GM21390 (cell line): ENCODE data around the gene CHN2.
"Not testable (repeated sequence)": the region's sequence is repeated elsewhere in the genome, so short reads cannot be mapped to it uniquely, and the experiment has no call there.

ENCODE experiments used
- ATAC-seq: cut with Tn5 transposase; IDR thresholded peaks from one replicate; pipeline ENCODE4 v1.9.1; 2021; ENCODE audit not compliant: unreplicated experiment

CHN2 gene

DNA sequence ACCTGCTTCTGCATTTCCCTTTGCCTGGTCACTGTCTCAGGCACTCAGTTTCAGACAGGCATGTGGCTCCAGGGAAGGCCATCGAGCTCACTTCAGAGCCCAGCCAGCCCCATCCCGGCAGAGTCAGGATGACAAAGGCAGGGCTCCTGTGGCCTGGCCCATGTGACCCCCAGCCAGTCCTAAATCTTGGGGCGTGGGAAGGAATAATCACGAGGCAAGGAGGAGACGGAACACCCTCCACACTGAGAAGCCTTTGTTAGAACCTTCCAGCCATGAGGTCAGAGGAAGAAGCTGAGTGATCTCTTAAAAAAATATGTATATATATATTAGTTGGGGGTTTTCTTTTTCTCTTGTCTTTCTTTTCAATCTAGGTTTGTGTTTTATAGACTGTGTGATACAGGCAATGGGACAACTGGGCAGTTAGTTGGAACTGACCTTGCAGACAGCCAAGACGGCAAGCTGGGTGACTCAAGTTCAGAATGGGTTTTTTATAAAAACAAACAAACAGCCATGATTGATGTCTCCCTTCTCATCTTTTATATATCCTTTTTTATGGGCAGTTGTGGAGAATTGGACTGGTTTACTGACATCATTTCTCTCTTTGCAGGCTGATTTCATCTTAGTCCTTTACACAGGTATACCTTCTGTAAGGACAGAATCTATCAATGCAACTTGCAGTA is 60.8 kb downstream of the CHN2 start:
- no peak for ATAC-seq

DNA sequence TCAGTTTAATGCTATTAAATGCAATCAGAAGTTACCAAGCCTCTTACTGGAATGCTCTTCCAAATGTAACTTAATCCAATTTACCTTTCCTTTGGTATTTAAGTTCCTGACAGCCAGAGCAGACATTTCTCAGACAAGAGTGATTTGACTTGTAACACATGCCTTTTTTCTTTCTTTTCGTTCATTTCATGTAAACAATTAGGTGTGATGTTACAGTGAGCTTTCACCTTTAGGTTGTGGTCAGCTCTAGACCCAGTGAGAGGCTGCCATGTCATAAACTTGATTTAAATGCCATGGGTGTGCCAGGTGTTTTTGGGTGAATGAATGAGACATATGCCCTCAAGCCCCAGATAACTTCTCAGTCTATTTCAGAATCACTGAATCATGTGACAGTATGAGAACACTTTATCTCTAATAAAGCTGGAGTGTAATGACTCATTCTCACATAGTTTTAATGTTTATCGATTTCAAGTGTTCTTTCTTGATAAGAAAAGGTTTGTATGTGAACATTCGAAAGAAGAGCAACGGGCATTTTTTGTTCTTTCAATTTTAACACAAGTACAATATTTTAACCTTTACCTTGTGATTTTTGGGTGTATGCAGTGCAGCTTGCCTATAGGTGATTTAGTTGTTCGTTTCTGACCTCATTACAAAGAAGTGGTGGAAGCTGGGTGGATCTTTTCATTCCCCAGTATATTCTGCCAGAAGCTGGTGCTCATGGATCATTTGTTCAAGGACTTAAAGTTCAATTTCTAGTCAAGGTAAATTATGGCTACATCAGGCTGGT is 61.5 kb downstream of the CHN2 start:
- no peak for ATAC-seq

DNA sequence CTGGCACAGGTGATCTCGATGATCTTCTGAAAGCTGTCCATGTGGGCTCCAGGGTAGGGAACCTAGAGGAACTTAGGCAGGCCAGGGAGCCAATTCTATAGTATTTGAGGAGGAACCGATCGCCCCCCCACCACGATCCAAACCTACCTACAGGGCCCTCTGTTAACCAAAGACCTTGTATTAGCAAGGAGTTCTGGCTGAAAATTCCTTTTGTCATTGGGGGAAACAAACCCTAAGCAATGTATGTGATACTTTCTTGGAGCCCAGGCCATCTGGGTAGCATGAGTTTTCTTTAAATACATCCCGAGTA is 62.1 kb downstream of the CHN2 start:
- no peak for ATAC-seq

DNA sequence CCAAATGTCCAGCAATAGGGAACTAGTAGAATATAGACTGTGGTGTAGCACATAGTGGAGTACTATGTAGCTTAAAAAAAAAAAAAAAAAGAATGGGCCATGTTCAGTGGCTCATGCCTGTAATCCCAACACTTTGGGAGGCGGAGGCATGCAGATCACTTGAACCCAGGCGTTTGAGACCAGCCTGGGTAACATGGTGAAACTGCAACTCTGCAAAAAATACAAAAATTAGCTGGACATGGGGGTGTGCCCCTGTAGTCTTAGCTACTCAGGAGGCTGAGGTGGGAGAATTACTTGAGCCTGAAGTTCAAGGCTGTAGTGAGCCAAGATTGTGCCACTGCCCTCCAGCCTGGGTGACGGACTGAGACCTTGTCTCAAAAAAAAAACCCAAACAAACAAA is 64.4 kb downstream of the CHN2 start:
- no peak for ATAC-seq

DNA sequence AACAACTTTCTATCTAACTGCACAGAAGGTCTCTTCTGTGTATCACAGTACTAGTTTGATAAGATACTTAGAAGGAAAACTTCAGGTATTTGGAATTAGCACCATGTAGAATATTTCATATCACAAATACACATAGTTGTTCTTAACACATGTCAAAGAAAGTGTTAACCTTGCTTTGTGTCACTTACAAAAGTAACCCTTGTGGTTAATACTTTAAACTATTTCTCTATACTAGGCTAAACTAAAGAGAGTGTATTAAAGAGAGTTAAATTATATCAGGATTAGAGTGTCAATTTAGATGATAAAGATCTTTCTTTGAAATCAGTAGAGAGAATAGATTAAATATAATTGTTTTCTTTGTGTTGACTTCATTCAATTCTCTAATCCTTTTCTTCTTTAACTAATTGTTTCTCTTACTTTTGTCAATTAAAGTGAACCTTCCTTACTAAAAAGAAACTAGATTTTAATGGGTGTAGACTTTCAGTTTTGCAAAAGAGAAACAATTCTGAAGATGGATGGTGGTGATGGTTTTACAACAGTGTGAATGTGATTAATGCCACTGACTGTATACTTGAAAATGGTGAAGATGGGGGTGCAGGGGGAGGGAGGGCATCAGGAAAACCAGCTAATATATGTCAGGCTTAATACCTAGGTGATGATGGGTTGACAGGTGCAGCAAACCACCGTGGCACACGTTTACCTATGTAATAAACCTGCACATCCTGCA is 67.8 kb downstream of the CHN2 start:
- ATAC-seq, result no peak

DNA sequence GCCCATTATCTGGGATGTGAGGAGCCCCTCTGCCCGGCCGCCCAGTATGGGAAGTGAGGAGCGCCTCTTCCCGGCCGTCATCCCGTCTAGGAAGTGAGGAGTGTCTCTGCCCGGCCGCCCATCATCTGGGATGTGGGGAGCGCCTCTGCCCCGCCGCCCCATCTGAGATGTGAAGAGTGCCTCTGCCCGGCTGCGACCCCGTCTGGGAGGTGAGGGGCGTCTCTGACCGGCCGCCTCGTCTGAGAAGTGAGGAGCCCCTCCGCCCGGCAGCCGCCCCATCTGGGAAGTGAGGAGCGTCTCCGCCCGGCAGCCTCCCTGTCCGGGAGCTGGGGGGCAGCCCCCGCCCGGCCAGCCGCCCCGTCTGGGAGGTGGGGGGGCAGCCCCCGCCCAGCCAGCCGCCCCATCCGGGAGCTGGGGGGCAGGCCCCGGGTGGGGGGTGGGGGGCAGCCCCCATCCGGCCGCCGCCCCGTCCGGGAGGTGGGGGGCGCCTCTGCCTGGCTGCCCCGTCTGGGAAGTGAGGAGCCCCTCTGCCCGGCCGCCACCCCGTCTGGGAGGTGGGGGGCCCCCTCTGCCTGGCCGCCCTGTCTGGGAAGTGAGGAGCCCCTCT is 69.1 kb downstream of the CHN2 start:
- ATAC-seq, result not testable (repeated sequence)

DNA sequence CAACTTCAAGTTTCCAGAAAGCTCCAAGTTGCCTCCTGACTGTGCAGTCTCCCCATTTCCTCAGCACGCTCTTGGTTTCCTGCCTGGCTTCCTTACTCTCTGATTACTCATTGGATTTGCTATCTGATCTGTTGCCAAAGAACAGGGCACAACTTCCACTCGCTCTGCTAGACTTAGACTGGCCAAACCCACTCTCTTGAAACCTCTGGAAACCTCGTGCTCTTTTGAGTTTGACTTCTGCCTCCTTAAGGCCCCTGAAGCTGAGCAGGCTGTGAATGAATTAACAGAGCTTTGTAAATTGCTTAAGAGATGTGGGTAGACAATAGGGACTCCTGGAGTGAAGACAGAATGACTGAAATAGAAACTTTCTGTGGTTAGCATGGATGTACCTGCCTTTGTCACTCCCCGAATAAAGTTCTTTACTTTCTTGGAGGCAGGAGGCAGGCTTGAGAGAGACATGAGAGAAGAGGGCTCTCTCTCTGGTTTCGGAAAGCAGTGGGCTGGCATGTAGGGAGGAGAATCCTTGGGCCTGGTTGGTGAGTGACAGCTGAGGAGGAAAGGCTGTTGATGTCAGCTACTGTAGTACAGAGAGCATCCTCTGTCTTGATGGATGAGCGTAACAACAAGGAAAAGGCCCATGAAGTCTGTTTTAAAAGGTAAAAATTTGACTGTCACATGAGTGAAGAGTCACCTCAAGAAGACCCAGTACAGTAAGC is 70.8 kb downstream of the CHN2 start:
- ATAC-seq, result no peak

DNA sequence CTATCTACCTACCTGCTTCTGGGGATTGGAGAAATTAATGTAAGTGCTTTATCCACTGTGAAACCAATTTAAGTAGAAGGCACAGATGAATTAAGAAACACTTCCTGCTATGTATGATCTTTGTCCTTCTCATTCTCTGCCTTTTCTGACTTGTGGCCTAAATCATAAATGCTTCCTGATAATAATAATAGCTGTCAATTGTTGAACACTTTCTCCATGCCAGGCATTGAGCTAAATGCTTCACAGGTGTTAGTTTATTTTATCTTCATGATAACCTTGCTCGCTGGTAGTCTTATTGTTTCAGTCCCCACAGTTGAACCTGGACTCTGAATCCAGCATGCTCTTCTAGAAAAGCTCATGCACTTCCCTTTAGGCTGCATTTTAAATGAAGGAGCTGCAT is 75.4 kb downstream of the CHN2 start:
- no peak for ATAC-seq

DNA sequence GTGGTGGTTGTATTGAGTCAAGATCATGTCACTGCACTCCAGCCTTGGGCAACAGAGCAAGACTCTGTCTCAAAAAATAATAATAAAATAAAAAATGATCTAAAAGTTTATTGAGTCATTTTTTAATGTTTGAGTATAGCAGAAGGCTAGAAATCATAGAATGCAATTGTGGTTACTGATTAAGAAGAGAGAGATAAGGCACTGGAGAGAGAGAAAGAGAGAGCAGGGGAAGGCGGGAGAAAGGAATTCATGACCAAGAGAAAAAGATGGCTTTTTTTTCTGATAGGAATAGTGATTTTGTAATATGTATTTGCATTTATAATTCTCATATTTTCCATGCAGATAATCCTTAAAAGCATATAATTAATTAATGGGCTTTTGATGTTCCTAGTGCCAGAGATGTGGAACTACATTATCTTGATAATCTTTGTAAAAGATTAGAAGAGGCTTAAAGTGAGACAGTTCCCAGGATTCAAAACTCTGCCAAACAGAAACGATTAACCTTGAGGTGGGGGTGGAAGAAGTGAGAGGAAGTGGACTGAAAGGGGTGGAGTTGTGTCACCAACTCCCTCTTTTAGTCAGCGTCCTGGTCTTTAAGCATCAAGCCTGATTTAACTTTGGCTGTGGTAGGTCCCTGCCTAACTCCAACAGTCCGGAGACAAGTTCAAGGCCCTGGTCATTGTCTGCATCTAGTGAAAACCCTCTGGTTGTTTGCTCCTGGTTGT is 76.2 kb downstream of the CHN2 start:
- ATAC-seq, result no peak

DNA sequence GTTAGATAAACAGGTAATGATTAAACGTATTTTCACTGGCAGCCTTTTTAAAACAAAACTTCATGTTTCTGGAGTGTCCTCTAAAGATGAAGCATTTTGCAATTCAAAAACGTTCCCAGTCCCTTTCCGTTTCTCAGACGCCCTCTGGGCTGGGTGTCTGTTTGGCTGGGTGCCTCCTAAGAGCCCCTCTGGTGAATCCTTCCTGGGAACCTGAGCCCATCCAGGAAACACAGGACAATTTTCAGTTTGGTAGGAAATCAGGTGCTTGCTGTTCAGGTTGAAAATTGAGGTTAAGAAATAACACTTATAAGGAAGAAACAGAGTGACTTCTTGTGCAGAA is 76.7 kb downstream of the CHN2 start:
- no peak for ATAC-seq

DNA sequence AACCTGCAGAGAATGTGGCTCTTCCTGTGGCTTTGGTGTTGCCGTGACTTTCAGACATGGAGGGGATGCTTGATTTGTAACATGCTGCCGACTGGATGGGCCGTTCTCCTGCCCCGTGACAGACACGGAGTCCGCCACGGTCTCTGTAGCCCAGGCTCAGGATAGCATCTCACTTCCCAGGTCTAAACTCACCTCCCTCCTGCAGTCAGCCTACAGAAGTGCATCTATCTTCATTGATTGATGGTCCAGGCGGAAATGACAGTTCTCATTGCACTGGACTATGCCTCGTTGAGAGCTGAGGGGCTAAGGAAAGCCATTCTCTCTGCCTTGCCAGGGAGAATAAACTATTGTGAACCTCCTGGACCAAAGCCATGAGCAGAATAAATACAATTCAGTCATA is 77.5 kb downstream of the CHN2 start:
- no peak for ATAC-seq

DNA sequence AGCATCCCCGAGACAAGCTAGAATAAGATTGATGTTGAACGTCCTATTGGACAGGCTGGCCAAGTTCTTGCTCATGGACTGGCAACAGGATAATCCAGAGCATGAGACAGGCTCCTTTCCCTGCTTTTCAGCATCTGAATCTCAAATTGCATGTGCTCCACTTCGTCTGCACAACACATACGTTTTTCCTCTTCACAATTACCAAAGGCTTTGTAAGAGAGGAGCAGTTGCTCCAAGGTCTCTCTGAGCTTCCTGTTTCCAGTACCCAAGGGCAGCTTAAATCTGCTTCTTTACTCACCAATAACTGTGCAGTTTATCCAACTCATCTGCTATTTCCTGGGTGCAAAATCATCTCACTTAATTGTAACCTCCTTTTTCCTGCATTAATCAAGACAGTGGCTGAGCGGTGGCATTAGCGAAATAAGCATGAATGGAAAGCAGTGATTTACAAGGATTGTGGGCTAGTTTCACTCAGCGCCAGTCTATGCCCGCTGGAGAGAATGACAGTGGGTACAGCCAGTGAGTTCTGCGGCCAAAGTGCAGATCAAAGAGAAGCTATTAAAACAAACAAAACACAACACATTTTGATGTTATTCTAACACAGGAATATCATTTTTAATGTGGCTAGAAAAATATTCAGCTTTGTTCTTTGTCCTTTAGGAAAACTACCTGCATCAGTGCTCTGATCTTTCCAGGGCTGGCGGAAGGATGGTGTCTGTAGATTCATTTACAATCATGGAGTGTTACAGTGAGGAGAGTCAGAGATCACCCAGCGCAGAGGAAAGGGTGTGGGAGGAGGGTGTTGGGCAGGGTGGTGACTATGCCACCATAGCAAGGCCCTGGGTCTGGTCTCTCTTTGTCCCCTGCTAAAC is 79.8 kb downstream of the CHN2 start:
- ATAC-seq, result no peak

DNA sequence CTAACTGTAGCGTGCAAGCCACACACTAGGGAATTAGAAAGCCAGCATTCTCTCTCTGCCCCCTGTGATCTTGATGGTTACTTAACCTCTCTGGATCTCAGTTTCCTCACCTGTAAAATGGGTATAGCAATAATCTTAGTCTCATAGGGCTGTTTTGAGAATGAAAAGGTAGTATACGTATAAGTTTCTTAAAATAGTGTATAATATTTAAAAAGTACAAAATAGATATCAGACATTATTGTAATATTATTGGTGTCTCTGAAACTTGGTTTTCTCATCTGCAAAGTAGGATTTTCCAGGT is 80.4 kb downstream of the CHN2 start:
- no peak for ATAC-seq

DNA sequence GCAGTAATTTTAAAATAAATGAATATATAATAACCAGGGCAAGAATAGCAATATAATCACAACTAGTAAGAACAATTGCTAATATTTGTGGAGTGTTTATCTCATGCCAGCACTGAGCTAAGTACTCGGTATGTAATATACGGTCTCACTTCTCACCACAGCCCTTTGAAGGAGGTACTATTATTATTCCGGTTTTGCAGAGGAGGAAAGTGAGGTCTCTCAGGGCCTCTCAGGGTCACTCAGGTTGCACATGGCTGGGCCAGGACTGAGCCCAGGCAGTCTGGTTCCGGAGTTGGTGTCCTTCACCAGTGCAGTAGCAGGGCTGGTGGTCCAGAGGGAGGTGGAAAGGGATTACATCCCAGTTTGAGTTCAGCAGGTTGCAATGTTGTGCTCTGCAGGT is 80.9 kb downstream of the CHN2 start:
- ATAC-seq, result no peak

DNA sequence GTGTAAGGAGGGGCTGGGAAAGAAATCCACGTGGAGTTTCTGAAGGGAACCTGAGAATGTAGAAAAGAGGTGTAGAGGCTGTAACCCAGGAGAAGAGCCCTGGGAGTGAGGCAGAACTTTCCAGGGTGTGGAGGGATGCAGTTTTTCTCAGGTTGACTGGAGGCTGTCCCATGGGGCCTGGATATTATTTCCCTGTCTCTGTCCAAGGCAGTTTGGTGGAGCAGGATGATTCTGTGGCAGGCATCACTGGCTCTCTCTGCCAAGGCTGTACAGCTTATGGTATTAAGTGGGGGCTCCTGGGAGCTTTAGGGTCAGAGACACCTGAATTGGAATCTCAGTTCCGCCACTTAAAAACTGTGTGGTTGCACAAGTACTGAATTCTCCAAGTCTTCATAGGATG is 81.6 kb downstream of the CHN2 start:
- ATAC-seq, result no peak

DNA sequence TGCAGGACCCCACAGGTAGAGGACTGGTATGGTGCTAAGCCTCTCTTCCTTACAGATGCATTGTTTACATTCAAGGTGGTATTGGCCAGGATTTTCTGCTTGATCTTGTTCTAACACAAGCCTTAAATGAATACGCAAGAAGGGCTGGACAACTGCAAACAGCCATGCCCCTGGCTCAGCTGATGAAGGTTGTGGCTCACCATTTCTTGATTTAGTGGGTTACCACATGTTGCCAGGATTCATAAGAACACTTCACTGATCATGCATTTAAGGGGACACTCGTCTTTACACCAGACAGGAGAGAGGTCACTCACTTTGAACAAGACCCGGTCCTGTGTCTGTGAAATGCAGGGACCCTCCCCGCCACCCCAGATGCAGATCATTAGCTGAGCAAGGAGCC is 82.2 kb downstream of the CHN2 start:
- ATAC-seq, result no peak

DNA sequence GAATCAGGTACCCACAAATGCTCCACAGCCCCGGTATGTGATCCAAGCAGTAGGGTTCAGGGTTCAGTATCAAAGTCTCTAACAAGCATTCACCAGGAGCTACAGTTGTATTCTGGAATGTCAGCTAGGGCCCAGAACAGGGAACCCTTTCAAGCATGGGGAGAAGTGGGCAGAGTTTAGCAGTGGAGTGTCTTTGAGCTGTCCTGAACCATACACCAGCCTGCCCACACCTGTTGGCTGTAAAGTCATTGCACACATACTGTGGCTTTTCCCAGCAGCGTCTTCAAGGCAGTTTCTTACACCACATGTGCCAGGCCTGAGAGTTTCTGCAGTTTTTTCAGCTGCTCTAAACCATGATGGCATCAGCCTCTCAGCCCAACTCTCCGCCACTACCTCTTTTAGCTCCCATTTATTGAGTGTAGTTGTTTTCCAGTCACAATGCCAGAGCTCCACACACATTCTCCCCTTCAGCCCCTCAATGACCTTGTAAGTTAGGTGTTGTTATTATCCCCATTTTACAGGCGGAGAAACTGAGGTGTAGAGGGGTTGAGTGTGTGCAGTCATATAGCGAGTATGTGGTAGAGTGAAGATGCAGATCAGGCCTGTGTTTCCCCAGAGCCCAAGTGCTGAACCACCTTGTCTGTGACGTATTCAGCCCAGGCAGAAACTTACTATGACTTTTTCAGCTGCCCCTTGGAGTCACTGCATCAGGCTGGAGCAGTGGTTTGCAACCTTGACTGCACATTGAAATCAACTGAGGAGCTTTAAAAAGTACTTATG is 83.1 kb downstream of the CHN2 start:
- no peak for ATAC-seq

DNA sequence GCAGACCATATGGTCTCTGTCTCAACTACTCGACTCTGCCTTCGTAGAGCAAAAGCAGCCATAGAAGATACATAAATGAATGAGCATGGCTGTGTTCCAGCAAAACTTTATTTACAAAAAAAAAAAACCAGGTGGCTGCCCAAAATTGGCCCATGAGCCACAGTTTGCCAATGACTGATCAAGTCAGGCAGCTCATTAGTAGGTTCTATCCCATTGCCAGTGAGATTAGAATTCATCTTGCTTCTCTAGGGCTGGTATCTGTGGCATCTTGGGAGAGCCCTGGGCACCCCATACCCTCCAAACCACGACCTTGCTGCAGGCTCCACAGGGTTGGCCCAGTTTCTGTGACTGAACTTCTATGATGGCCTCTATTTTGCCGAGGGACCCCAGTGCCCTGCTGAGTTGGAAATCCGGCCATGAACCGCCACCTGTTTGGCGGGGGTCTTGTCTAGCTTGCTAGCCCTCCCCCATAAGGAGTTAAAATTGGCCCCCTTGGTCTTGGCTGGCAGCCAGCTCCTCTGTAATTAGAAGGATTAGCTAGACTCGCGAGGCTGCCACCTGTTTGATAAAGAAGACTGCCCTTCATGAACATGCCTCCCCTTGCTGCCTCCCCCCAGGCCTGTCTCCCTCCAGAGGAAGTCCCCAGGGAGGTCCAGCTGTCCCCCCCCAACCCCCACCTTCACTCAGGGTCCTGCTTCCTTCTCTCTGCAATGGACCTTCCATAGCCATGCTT is 83.9 kb downstream of the CHN2 start:
- no peak for ATAC-seq
